ENCODE measurements around the gene ABHD17A.

ABHD17A gene

DNA sequence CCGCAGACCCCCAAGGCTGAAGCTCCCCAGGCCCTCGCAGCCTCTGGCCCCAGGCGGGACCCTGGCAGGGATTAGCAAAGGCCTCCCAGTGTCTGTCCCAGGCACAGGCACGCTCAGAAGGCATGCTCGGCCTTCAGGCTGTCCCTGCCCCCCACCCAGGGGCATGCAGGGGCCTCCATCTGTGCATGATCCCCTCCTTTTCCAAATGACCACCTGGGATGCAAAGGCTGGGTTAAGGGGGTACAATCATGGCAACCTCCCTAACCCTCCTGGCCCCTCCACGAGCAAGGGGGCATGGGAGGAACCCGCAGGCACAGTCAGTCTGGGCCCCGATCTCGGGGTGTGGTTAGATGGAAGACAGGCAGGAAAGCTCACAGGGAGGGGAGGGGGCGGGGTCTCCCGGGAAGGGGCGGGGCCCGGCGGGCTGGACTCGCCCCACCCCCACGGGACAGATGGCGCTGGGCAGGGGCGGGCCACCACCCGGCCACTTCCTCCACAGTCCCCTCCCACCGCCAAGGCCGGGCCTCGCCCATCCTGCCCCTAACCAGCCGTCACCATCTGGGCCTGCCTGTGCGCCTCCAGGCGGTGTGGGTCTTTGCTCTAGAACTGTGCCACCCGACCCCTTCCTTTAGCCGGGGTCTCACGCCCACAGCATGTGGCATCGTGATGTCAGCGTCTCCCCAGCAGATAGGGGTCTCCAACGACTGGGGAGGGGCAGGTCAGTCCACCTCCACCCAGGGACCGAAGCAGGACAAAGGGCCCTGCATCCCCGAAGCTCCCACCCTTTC, 30.1 kb downstream of the ABHD17A start:
- Histone ChIP-seq H3K27me3 (ENCODE audit: control insufficient read depth in 1 of 2, insufficient read depth in 2 of 2, low read length in 2 of 2) (peaks cover 2 to 64% of the 10 kb centered on the region in 2 donors), H3K9me3 (ENCODE audit: low read length) (no peaks in the 10 kb centered on the region), H3K4me1 (ENCODE audit: insufficient read depth, low read length) (peaks cover 35% of the 10 kb centered on the region), H3K27ac (ENCODE audit: low read depth, low read length) (peak overlapping the region; percentile 51), H3K4me3 (ENCODE audit: low read depth in 1 of 2, low read length in 2 of 2) (peak overlapping the region in 1 of 2 donors; percentile 43), H3K9ac (ENCODE audit: low read length) (no peak overlapping the region), H3K36me3 (ENCODE audit: insufficient read depth, low read length) (no peaks in the 10 kb centered on the region)

DNA sequence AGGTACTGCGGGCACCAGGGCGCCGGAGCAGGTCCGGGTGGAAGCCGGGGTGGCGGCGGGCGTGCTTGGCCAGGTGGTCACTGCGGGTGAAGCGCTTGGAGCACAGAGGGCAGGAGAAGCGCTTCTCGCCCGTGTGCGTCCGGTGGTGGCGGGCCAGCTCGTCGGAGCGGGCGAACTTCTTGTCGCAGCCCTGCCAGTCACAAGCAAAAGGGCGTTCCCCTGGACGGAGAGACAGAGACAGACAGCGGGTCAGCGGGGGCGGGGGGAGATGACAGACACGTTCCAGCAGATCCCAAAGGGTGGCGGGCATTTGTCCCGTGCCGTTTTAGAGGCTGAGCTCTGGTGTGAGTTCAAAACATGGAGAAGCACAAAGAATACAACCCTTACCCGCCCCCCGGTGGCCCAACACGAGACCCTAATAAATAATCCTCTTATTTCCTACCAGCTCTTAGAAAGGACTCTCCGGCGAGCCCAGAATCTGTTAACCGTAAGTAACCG, 30.7 kb downstream of the ABHD17A start:
- Histone ChIP-seq H3K9me3 (ENCODE audit: low read length) (no peaks in the 10 kb centered on the region), H3K4me3 (ENCODE audit: low read depth in 1 of 2, low read length in 2 of 2) (no peak overlapping the region), H3K27me3 (ENCODE audit: control insufficient read depth in 1 of 2, insufficient read depth in 2 of 2, low read length in 2 of 2) (peaks cover 0 to 57% of the 10 kb centered on the region in 2 donors), H3K36me3 (ENCODE audit: insufficient read depth, low read length) (no peaks in the 10 kb centered on the region), H3K27ac (ENCODE audit: low read depth, low read length) (no peak overlapping the region), H3K9ac (ENCODE audit: low read length) (no peak overlapping the region), H3K4me1 (ENCODE audit: insufficient read depth, low read length) (peaks cover 33% of the 10 kb centered on the region)

DNA sequence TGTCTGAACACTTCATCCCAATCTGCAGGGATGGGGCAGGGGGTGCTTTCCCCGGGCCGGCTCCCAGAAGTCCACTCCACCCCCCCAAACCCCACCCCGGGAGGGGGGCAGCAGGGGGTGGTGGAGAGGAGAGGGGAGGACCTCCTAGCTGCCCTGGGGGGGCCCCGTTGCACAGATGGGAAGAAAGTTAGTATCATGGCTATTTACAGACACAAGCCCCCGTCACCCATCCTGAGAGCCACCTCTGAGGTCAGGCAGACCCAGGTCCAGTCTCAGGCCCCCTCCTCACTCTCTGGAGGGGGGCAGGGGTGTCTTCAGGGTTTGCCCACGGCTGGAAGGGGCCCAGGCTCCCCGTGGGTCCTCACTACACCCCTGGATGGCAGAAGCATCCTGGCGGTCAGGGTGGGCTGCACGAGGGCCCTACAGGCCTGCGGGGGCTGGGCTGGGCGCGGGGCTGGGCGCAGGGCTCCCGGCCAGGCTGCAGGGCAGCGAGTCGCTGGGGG, 31.2 kb downstream of the ABHD17A start:
- no peak overlapping the region for H3K9ac ChIP-seq (ENCODE audit: low read length)
- H3K4me1 ChIP-seq (ENCODE audit: insufficient read depth, low read length): peaks cover 33% of the 10 kb centered on the region
- no peak overlapping the region for H3K27ac ChIP-seq (ENCODE audit: low read depth, low read length)

DNA sequence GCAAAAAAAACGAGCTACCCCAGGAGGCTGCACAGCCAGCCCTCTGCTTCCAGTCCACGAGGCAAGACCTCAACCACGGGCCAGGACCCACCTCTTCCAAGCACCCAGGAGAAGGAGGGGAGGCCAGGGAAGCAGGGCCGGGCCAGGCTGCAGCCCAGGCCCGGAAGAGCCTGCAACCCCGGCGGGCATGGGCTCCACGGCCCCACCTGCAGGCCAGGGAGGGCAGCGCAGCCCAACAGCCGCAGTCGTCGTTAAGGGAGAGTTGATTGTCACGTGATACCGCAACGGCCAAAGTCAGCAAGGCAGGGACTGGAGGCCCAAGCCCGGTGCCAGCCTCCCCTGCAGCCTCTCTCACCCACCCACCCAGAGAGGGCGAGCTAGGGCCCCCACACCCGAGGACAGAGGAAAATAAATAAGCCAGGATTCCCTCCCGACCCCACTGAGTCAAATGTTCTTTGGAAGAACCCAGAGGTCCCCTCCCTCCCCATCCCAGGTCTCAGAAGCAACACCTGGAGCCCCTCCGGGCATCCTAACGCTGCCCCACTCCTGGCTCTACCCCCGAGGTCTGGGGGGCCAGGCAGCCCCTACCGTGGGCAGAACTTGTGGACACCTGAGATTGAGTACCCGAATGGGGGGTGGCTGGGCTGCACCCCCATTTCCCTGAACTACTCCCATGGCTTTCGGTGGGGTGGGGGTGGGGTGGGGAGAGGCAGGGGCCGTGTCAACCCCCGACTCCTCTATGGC, 31.8 kb downstream of the ABHD17A start:
- H3K9ac ChIP-seq (ENCODE audit: low read length): no peak overlapping the region
- H3K9me3 ChIP-seq (ENCODE audit: low read length): no peaks in the 10 kb centered on the region
- no peaks in the 10 kb centered on the region for H3K36me3 ChIP-seq (ENCODE audit: insufficient read depth, low read length)
- H3K27me3 ChIP-seq (ENCODE audit: control insufficient read depth in 1 of 2, insufficient read depth in 2 of 2, low read length in 2 of 2): peaks cover 0 to 50% of the 10 kb centered on the region in 2 donors
- H3K4me1 ChIP-seq (ENCODE audit: insufficient read depth, low read length): peaks cover 33% of the 10 kb centered on the region
- no peak overlapping the region for H3K27ac ChIP-seq (ENCODE audit: low read depth, low read length)
- H3K4me3 ChIP-seq (ENCODE audit: low read depth in 1 of 2, low read length in 2 of 2): no peak overlapping the region

More for the DNA sequence above, 31.2 kb downstream of the ABHD17A start:
- H3K9me3 ChIP-seq (ENCODE audit: low read length): no peaks in the 10 kb centered on the region
- no peak overlapping the region for H3K4me3 ChIP-seq (ENCODE audit: low read depth in 1 of 2, low read length in 2 of 2)
- H3K27me3 ChIP-seq (ENCODE audit: control insufficient read depth in 1 of 2, insufficient read depth in 2 of 2, low read length in 2 of 2): peaks cover 0 to 55% of the 10 kb centered on the region in 2 donors
- no peaks in the 10 kb centered on the region for H3K36me3 ChIP-seq (ENCODE audit: insufficient read depth, low read length)

DNA sequence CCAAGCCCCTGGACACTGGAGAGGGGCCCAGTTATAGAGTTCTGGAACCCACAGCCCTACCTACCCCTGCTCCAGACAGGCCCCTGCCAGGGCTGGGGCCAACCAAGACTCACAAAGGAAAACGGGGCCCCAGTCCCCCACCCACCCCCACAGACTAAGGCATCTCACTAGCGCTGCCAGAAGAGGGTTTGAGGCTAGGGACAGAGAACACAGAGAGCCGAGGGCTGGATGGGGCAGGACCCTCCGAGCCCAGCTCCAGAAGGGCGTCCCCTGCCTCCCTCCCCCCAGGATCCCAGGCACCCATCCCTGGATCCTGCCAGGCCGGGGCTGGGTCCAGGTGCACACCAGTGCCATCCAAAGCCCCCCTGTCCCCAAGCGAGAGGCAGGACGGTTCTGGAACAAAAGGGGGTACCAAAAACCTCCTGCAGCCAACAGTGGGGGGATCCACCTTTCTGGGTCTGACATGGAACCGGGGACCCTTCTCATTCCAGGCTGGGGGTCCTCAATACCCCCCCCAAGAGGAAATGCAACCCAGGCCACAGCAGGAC, 32.6 kb downstream of the ABHD17A start:
- Histone ChIP-seq H3K4me1 (ENCODE audit: insufficient read depth, low read length) (peaks cover 27% of the 10 kb centered on the region), H3K27ac (ENCODE audit: low read depth, low read length) (no peak overlapping the region)

DNA sequence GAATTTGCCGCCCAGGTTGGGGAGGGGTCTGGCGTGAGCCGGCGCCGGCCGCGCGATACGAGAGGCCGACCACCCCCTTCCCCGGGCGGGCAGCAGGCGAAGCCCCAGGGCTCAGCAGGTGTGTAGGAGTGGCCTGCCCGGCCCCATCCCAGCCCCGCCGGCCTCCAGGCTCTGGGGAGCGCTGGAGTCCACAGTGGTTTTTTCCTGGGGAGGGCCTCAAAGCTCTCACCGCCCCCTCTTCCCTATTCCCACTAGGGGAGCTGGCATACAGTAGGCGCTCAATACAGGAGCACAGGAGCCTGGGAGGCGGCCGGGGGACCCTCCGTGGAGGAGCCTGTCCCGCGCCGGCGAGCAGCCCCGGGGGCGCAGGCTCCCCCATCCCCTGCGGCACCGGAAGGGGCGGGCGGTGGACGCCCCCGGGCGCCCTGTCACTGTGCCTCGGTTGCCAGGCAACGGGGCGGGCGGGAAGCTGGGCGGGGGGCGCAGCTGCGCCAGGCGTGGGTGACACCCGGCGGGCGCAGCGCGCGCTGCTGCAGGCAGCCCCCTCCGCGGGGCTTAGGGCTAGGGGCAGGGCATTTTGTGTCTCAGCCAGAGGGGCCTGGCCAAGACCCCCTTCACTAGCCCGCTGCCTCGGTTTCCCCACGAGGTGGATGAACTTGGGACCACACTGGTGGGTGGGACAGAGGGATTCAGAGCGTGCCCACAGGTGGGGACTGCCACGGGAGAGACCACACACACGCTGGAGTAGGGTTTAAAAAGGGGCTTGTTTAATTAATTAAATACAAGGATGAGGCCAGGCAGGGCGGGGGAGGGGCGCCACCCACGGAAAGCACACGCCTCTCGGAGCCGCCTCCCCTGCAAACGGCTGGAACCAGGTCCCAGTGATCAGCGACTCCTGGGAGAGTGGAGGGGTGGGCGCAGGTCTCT, 33.4 kb downstream of the ABHD17A start:
- H3K4me1 ChIP-seq (ENCODE audit: insufficient read depth, low read length): peaks cover 29% of the 10 kb centered on the region
- no peaks in the 10 kb centered on the region for H3K9me3 ChIP-seq (ENCODE audit: low read length)
- H3K36me3 ChIP-seq (ENCODE audit: insufficient read depth, low read length): no peaks in the 10 kb centered on the region
- H3K27ac ChIP-seq (ENCODE audit: low read depth, low read length): no peak overlapping the region
- peaks cover 0 to 35% of the 10 kb centered on the region in 2 donors for H3K27me3 ChIP-seq (ENCODE audit: control insufficient read depth in 1 of 2, insufficient read depth in 2 of 2, low read length in 2 of 2)
- H3K4me3 ChIP-seq (ENCODE audit: low read depth in 1 of 2, low read length in 2 of 2): no peak overlapping the region
- H3K9ac ChIP-seq (ENCODE audit: low read length): no peak overlapping the region

More for the DNA sequence above, 32.6 kb downstream of the ABHD17A start:
- H3K4me3 ChIP-seq (ENCODE audit: low read depth in 1 of 2, low read length in 2 of 2): no peak overlapping the region
- H3K9me3 ChIP-seq (ENCODE audit: low read length): no peaks in the 10 kb centered on the region
- no peaks in the 10 kb centered on the region for H3K36me3 ChIP-seq (ENCODE audit: insufficient read depth, low read length)
- peaks cover 0 to 42% of the 10 kb centered on the region in 2 donors for H3K27me3 ChIP-seq (ENCODE audit: control insufficient read depth in 1 of 2, insufficient read depth in 2 of 2, low read length in 2 of 2)
- H3K9ac ChIP-seq (ENCODE audit: low read length): no peak overlapping the region

DNA sequence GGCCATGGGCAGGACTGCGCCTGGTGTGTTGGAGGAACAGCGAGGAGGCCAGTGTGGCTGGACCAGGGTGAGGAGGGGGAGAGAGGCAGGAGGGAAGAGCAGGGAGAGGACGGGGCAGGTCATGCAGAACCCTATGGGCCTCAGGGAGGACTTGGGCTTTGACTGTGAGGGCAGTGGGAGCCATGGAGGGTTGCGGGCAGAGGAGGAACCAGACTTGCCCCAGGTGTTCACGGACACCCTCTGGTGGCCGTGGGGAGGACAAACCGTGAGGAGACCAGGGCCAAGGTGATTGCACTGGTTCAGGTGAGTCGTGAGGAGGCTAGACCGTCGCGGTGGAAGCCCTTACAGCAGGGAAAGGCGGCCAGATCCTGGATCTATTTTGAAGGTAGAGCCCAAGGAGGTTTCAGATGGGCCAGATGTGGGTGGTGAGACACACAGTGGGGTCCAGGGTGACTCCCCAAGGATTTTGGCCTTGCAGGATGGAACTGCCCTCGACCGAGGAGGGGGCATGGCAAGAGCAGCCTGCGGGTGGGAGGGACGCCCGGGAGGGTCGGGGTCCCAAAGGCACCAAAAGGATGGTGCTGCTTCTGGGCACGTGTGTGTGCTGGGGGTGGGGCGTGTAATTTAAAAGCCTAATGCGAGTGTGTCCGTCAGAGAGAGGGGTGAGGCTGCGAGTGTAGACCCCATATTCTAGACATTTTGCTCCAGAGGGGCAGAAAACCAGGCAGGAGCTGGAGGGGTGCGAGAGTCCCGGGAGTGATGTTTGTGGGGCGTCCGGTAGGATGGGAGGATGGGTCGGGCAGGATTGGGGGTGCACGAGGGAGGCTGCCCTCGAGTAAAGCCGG, 34.3 kb downstream of the ABHD17A start:
- Histone ChIP-seq H3K9ac (ENCODE audit: low read length) (no peak overlapping the region), H3K27ac (ENCODE audit: low read depth, low read length) (no peak overlapping the region), H3K27me3 (ENCODE audit: control insufficient read depth in 1 of 2, insufficient read depth in 2 of 2, low read length in 2 of 2) (peaks cover 0 to 34% of the 10 kb centered on the region in 2 donors), H3K4me1 (ENCODE audit: insufficient read depth, low read length) (peaks cover 32% of the 10 kb centered on the region), H3K4me3 (ENCODE audit: low read depth in 1 of 2, low read length in 2 of 2) (no peak overlapping the region), H3K36me3 (ENCODE audit: insufficient read depth, low read length) (no peaks in the 10 kb centered on the region), H3K9me3 (ENCODE audit: low read length) (no peaks in the 10 kb centered on the region)

DNA sequence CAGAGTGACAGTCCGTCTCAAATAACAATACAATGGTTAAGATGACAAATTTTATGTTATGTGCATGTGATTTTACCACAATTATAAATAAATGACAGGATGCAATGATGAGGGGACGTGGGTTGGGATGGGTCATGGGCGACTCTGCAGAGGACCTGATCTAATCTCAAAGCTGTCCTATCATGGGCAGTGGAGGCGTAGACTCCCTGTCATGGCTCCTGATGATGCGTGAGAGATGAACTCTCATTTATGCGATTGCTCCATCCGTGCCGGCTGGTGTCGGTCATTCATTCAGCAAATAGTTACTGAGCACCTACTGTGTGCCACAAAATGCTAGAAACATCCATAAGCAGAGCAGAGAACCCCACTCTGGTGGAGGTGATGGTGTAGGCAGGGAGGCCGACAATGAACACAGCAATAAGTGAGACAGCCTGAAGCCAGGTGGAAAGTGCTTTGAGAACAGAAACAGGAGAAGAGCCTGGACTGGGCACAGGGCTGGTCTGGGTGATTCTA, 35.4 kb downstream of the ABHD17A start:
- H3K4me3 ChIP-seq (ENCODE audit: low read depth in 1 of 2, low read length in 2 of 2): no peak overlapping the region
- H3K9ac ChIP-seq (ENCODE audit: low read length): no peak overlapping the region
- H3K9me3 ChIP-seq (ENCODE audit: low read length): no peaks in the 10 kb centered on the region
- peaks cover 35% of the 10 kb centered on the region for H3K4me1 ChIP-seq (ENCODE audit: insufficient read depth, low read length)
- peaks cover 0 to 28% of the 10 kb centered on the region in 2 donors for H3K27me3 ChIP-seq (ENCODE audit: control insufficient read depth in 1 of 2, insufficient read depth in 2 of 2, low read length in 2 of 2)
- no peaks in the 10 kb centered on the region for H3K36me3 ChIP-seq (ENCODE audit: insufficient read depth, low read length)
- H3K27ac ChIP-seq (ENCODE audit: low read depth, low read length): no peak overlapping the region

DNA sequence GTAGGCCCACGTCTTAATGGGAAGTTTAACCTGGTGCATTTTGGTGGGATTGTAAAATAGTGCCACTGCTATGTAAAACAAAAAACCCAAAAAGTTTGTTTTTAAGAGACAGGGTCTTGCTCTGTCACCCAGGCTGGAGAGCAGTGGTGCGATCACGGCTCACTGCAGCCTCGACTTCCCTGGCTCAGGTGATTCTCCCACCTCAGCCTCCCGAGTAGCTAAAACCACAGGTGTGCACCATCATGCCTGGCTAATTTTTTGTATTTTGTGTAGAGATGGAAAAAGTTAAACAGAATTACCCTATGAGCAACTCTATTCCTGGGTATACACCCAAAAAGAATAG, 36.2 kb downstream of the ABHD17A start:
- Histone ChIP-seq H3K27me3 (ENCODE audit: control insufficient read depth in 1 of 2, insufficient read depth in 2 of 2, low read length in 2 of 2) (peaks cover 0 to 24% of the 10 kb centered on the region in 2 donors), H3K4me3 (ENCODE audit: low read depth in 1 of 2, low read length in 2 of 2) (no peak overlapping the region), H3K36me3 (ENCODE audit: insufficient read depth, low read length) (no peaks in the 10 kb centered on the region), H3K9me3 (ENCODE audit: low read length) (no peaks in the 10 kb centered on the region), H3K4me1 (ENCODE audit: insufficient read depth, low read length) (peaks cover 35% of the 10 kb centered on the region), H3K9ac (ENCODE audit: low read length) (no peak overlapping the region), H3K27ac (ENCODE audit: low read depth, low read length) (no peak overlapping the region)

All from muscle layer of colon (tissue), 2 donors.